Measurements from ENCODE around the gene SEPTIN5.

SEPTIN5 gene

DNA sequence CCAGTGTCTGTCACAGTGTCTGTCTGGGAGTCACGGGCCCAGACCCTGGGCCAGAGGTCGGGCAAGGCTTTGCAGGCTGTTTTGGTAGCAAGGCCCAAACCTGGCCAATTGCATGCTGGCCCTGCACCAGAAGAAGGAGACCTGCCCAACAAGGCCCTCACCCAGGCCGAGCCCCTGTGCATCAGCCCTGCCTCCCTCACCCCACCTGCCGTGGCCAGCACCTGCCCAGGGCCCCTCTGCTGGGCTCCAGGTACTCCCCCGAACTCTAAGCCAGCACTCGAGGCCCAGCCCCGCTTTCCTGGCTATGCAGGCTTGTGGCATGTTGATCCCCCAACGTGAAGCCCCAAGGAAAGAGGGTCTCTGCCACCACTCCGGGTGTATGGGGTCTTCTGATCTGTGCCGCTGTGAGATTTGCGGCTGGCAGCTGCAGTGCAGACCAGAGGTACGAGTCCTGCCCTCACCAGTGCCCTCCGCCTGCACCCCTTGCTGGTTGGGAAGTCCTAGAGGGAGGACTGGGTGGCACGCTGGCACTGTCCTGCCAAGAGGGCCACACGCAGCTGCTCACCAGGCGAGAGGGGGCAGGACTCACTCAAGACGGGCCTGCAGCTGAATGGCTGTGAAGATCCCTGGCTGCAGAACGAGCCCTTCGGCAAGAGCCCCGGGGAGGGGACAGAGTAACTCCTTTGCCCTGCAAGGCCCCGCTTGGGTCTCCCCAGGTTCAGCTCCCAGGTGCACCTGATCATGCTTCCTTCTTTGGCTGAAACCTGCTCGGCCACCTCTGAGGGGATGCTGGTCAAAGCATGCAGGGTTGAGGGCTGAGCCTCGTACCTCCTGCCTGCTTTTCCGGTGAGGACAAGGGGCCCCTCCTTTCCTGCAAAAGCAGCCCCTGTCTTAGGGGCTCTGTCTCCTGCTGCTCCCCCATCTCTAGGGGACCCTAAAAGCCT is 6.7 kb upstream of the SEPTIN5 start:
- no peaks in the 10 kb centered on the region for H3K36me3 Mint-ChIP-seq (ENCODE audit: low read depth)
- H3K27me3 Mint-ChIP-seq (ENCODE audit: low read depth) = peaks cover 24% of the 10 kb centered on the region
- no peaks in the 10 kb centered on the region for H3K9me3 Mint-ChIP-seq
- no peak overlapping the region for H3K4me3 Mint-ChIP-seq
- H3K27ac Mint-ChIP-seq = no peak overlapping the region
- H3K4me1 Mint-ChIP-seq = peaks cover 5% of the 10 kb centered on the region
- TF ChIP-seq, protein P1, sequence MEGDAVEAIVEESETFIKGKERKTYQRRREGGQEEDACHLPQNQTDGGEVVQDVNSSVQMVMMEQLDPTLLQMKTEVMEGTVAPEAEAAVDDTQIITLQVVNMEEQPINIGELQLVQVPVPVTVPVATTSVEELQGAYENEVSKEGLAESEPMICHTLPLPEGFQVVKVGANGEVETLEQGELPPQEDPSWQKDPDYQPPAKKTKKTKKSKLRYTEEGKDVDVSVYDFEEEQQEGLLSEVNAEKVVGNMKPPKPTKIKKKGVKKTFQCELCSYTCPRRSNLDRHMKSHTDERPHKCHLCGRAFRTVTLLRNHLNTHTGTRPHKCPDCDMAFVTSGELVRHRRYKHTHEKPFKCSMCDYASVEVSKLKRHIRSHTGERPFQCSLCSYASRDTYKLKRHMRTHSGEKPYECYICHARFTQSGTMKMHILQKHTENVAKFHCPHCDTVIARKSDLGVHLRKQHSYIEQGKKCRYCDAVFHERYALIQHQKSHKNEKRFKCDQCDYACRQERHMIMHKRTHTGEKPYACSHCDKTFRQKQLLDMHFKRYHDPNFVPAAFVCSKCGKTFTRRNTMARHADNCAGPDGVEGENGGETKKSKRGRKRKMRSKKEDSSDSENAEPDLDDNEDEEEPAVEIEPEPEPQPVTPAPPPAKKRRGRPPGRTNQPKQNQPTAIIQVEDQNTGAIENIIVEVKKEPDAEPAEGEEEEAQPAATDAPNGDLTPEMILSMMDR (IDR thresholded peaks at IDR 0.05; ENCODE audit: unreplicated experiment in 3 of 3) = no peak

DNA sequence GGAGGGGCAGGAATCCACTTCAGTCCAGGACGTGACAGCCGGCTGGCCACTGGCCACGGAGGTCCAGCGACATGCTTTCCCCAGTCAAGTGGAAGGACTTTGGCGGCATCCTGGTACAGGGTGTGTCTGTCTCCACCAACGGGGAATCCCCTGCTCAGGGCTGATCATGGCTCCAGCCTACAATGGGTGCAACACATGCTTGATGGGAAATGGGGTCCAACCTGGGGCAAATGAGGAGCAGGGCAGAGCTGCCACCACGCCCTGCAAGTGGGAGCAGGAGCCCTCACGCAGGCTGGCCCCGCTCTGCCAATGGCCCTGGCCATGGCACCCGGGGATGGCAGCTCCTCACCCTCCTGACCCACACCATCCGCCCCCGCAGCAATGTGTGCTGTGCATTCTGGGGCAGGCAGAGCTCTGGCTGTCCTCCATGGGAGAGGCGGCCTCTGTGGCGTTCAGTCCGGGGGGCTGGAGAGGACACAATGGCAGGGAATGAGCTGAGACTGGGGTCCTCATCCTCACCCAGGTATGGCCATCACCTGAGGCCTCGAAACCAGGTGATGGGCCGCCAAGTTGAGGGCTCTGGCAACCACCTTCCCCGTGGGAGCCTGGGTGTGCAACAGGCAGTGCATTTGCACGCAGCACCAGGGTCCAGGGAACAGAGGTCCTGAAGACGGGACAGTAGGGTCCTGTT is 5.8 kb upstream of the SEPTIN5 start:
- Mint-ChIP-seq H3K4me3 (no peak overlapping the region), H3K27me3 (ENCODE audit: low read depth) (peaks cover 19% of the 10 kb centered on the region), H3K4me1 (peaks cover 5% of the 10 kb centered on the region), H3K9me3 (no peaks in the 10 kb centered on the region), H3K36me3 (ENCODE audit: low read depth) (no peaks in the 10 kb centered on the region), H3K27ac (no peak overlapping the region)
- TF ChIP-seq, protein P1 (IDR thresholded peaks at IDR 0.05; ENCODE audit: unreplicated experiment in 3 of 3) = no peak

DNA sequence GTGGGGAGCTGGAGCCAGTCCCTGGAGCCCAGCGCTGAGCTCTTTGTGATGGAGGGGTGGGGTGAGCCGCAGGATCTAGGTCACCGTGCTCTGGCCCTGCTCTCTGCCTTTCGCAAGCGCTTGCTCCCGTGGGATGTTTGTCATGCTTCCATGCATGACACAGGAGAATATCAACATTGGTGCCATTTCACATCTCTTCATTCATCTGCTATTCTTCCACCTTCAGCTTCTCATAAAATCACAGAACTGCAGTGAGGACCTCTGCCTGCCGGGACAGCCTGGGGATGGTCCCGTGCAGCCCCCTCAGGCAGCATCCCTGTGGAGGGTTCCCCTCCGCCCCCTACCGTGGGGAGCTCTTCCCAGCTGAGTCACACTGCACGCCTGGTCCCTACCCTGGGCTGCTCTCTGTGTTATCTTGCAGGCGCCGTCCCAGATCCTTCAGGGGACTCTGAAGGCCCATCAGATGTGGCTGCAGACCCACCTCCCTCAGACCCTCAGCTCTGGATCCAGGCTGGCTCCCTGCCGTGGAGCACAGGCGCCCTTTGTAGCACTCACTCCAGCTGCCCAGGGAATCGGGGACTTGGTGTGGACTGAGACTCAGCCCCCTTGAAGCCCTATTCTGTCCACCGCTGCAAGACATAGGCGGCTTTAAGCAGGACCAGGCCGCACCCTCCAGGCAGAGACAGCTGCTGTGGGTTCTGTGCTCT is 5.1 kb upstream of the SEPTIN5 start:
- TF ChIP-seq, protein P1 (IDR thresholded peaks at IDR 0.05; ENCODE audit: unreplicated experiment in 3 of 3) = no peak
- Mint-ChIP-seq H3K9me3 (no peaks in the 10 kb centered on the region), H3K36me3 (ENCODE audit: low read depth) (no peaks in the 10 kb centered on the region), H3K4me3 (no peak overlapping the region), H3K4me1 (peaks cover 5% of the 10 kb centered on the region), H3K27me3 (ENCODE audit: low read depth) (peaks cover 16% of the 10 kb centered on the region), H3K27ac (no peak overlapping the region)

DNA sequence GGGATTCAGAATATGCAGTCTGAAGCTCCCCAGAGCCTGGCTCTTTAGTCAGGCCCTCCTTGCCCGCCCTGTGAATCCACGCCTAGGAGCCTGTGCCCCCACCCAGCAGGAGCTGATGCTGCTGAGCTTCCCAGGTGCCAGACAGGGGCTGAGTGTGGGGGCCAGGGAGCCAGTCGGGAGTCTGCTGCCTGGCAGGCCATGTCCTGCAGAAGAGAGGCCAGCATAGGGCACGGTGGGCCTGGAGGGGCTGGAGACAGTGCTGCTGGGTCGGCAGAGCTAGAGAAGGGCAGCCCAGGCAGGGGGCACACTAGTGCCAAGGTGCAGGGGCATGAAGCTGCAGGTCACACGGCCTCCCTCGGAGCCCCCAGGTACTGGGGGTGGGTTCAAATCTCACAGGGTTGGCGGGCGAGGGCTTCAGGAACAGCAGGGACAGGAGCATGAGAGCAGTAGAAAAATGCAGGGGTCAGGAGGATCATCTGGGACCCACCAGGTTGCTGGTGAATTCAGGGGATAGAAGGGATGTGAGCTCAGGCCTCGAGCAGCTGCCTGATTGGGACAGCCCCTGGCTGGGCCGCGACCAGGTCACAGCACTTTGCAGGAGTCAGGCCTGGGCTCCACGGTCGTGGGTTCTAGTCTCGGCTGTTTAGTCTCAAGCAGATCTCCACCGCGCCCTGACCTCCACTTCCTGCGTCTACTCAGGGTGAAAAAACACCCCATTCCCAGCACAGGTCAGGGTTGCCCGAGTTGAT is 4.1 kb upstream of the SEPTIN5 start:
- TF ChIP-seq, protein P1 (IDR thresholded peaks at IDR 0.05; ENCODE audit: unreplicated experiment in 3 of 3) = no peak
- Mint-ChIP-seq H3K4me1 (peaks cover 5% of the 10 kb centered on the region), H3K27ac (no peak overlapping the region), H3K9me3 (no peaks in the 10 kb centered on the region), H3K4me3 (no peak overlapping the region), H3K36me3 (ENCODE audit: low read depth) (no peaks in the 10 kb centered on the region), H3K27me3 (ENCODE audit: low read depth) (peaks cover 14% of the 10 kb centered on the region)

DNA sequence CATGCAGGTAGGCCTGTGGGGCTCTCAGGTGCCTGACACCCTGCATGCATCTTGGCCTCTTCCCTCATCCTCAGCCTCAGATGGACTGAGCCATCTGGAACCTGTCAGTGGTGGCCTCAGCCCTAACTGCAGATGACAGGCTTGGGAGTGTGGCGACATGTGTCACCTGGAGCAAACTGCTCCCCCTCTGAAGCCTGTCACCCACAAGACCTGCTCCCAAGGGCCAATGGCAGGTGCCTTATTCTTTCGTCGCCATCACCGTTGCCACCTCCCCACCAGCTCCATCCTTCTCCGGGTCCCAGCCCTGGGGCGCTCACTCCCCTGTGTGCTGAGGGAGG is 3.6 kb upstream of the SEPTIN5 start:
- H3K4me1 Mint-ChIP-seq = peaks cover 5% of the 10 kb centered on the region
- TF ChIP-seq, protein P1 (IDR thresholded peaks at IDR 0.05; ENCODE audit: unreplicated experiment in 3 of 3) = no peak
- no peak overlapping the region for H3K27ac Mint-ChIP-seq
- H3K27me3 Mint-ChIP-seq (ENCODE audit: low read depth) = peaks cover 14% of the 10 kb centered on the region
- H3K4me3 Mint-ChIP-seq = no peak overlapping the region
- H3K9me3 Mint-ChIP-seq = no peaks in the 10 kb centered on the region
- no peaks in the 10 kb centered on the region for H3K36me3 Mint-ChIP-seq (ENCODE audit: low read depth)
